HG03558 (cell line): ENCODE measurements around the gene PIEZO2.

Experiments
- ATAC-seq: cut with Tn5 transposase; IDR thresholded peaks from one replicate; pipeline ENCODE4 v1.9.1; 2021; ENCODE audit warnings: moderate number of reproducible peaks; ENCODE audit not compliant: unreplicated experiment; ENCODE audit errors: extremely low read depth

The PIEZO2 gene

DNA sequence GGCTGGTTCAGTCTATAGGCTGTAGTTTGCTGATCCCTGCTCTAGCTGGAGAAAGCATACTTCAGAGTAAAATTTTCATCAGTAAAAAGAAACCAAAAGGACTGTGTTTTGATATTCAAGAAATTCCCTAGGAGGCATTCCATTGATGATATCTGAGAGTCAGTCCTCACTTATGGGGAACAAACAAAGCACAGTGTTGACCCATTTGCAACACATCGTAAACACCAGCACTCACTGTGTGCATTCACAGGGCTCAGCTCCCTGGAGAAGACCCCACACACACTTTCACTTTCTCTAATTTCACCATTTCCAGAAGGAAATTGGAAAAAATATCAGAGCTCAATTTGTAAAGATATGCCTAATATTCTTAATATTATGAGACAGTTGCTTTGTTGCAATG is 147.1 kb downstream of the PIEZO2 start:
- ATAC-seq: no peak

DNA sequence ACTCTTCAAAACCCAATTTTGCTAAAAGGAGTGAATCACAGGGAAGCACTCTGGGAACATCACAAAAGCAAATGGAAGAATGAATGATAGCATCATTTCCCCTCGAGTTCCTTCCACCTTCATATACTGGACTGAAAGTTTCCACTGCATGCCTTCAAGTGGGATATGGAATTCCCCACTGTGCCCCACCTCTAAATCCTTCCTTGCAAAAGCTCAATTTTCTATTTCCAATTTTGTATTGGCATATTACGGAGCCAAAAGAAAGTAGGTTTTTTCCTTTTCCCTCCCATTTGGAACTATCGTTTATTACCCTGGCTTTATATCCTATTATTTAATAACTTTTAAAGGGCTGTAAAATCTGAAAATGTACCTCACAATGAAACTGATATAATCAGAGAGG is 149.3 kb downstream of the PIEZO2 start:
- no peak for ATAC-seq

DNA sequence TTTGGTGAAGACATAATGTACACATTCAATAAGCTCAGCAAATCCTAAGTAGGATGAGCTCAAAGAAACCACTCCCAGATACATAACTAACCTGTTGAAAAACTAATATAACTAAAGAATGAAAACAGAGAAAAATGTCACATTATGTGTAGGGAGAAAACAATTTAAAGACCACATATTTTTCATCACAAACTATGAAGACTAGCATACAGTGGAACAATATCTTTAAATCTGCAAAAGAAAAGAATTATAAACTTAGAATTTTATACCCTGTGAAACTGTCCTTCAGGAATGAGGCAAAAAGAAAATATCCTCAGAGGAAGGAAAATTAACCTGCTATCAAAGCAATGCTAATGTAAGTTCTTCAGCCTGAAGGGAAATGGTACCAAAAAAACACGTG is 151.5 kb downstream of the PIEZO2 start:
- ATAC-seq: no peak

DNA sequence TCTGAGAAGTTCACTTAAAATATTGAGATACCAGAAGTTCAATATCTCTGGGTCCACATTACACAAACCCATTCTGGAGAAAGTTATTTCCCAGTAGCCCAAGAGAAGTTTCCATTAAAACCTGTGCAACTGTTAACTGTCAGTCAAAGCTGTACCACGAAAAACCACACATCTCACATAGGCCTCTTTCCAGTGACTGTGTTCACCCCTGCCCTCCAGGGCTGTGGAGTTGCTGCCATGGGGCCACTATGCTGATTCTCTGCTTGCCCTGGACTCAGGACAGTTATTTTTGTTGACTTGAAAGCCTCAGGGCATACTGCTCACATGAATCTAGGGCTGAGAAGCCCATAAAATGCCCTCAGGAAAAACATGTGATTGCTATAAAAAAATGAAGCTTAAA is 153.8 kb downstream of the PIEZO2 start:
- no peak for ATAC-seq

DNA sequence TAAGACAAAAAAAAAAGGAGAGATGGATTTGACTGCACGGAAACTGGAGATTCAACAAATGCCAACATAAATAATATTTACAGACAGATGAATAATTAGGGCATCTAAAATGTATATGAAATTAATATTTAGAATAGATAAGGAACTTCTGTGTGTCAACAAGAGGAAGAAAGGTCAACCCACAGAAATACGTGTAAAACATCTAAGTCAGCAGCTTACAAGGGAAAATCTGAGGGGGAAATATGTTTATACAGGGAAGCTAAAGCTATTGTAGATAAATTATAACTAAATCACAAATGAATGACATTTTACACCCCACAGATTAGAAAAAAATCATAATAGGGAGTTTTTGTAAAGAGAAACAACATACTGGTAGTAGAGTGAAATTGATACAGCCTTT is 159.9 kb downstream of the PIEZO2 start:
- ATAC-seq: no peak

DNA sequence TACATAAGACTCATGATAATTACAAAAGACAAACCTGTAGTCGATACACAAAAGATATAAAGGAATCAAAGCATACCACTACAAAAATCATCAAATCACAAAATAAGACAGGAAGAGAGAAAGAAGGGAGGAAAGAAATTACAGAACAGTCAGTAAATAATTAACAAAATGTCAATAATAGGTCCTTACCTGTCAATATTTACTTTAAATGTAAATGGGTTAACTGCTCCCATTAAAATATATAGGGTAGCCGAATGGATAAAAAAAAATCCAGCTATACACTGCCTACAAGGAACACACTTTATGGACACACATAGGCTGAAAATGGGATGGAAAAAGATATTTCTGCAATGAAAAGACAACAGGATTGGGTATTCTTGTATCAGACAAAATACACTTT is 163.7 kb downstream of the PIEZO2 start:
- no peak for ATAC-seq

DNA sequence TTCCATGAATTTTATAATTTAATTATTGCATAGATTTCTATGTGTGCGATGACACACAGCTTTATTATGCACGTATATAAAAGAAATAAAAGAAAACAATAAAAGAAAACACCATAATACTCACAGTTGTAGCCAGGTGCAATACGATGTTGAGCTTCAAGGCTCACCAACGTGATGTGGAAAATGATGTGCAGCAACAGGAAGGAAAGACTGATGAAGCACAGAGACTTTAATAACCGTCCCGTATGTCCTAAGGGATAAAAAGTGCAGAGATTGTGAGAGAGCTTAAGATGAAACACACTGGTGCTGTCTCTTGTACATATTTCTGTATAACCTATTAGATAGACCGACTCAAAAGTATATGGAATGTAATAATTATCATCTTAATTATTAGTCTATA is 170.0 kb downstream of the PIEZO2 start:
- ATAC-seq: no peak

DNA sequence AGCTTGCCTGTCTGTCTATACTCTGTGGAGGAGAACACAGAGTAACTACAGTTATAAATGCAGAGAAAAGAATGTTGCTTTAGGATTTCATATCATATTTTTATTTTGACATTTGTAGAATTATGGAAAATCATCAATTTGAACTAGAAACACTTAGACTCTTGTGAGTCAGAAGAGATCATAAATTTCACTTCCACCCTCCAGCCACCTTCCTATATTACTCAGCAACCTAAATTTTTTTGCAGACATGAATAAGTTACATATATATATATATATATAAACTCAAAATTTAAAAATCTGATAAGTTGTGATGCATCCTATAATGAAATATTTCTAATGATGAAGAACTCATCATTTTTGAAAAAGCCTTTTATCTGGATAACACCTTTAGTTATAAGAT is 172.3 kb downstream of the PIEZO2 start:
- no peak for ATAC-seq

DNA sequence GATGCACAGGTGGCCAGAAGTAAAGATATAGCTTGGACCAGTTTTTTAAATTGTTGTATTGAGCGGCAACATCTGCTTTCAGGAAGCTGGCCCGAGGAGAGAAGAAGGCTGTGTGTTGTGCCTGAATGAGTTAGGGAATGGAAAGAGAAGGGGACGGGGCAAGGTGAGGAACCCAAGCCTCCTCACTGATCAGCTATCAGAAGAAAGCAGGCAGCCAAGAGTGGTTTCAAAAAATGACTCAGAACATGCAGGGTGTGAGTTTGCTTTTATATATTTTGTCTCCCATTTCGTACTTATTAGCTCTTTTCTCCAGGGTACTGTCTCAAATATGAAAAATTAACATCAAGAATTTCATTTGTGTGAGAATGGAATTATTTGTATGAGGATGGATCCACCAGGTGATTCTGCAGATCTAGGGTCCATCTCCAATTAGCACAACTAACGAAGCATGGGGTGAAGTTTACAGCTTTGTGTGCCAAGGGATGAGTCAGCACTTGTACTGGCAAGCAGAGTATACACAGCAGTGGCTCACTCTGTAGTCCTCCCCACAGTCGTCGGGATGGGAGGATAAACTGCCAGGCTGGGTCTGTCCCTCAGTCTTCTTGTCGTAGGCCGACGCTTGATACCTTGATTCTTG is 175.7 kb downstream of the PIEZO2 start:
- ATAC-seq: no peak

DNA sequence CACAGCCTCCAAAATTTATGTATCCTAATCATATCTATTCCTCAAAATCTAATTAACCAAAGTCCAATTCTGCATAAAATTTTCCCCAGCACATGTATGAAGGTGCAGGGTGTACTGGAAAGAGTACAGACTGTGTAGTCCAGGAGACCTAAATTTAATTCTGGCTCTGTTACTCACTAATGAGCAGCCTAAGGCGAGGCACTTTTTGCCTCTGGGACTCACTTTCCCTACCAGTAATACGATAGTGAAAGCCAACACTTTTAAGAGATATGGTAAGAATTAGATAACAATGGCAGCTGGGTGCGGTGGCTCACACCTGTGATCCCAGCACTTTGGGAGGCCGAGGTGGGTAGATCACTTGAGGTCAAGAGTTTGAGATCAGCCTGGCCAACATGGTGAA is 177.7 kb downstream of the PIEZO2 start:
- no peak for ATAC-seq

DNA sequence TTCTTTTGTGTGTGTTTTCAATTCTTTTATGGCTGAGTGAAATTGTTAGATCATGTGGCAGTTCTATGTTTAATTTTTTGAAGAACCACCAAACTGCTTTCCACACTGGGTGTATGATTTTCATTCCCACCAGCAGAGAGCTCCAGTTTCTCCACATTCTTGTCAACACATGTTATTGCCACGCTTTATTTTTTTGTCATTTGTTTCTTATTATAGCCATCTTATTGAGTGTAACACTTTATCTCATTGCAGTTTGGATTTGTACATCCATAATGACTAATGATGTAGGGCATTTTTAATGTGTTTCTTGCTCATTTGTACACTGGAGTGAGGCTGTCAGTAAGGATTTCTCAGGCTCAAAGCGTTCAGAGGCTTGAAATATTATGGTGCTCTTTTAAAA is 184.2 kb downstream of the PIEZO2 start:
- ATAC-seq: no peak

DNA sequence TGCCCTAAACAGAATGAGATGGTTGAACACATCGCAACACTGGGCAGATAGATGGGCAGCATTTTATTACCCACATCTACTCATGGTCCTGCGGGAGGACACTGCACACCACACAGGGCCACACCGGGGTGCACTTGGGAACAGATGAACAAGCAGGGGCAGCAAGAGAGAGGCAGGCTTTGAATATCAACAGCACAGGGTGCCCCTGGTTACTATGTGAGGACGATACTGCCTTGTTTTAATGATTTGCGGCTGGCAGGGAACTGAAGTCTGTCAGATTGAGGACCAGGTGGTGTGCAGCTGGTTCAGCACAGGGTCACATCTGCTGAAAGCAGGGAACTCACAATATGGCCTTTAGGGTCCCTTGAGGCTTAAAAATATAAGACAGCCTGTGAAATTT is 195.7 kb downstream of the PIEZO2 start:
- peak; percentile 51 for ATAC-seq

DNA sequence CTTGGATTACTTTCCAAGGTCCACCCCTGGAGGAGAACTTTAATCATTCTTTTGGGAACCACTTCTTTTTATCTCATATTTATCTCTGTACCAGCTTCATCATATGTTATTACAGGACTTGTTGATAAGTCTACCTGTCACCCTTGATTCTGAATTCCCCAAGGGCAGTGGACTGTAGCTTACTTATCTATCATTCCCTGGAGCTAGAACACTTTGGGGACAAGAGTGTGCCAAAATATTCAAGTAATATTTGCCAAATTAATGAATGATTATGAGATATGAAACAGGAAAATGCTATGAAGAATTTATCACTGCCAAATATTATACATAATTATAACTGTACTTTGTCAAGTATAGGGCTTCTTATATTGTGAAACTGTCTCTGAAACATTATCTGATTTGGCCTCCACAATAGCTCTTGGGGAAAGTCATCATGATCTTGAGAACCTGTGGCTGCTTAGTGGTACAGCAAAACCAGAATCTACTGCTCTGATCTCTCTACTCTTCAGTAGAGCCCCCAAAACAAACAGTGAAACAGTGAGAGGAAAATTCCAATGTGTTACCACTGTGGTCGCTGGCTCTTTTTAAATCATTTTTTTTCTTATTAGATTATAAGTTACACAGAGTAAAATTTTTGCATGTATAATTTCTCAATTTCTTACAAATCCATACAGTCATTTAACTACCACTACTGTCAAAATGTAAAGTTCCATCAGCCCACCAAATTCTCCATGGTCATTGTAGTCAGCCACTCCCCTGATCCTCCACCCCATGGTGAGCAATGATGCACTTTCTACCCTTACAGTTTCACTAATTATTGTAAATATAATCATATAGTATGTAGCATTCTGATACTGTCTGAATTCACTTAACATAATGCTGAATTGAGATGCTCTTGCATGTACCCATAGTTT is 197.5 kb downstream of the PIEZO2 start:
- no peak for ATAC-seq

DNA sequence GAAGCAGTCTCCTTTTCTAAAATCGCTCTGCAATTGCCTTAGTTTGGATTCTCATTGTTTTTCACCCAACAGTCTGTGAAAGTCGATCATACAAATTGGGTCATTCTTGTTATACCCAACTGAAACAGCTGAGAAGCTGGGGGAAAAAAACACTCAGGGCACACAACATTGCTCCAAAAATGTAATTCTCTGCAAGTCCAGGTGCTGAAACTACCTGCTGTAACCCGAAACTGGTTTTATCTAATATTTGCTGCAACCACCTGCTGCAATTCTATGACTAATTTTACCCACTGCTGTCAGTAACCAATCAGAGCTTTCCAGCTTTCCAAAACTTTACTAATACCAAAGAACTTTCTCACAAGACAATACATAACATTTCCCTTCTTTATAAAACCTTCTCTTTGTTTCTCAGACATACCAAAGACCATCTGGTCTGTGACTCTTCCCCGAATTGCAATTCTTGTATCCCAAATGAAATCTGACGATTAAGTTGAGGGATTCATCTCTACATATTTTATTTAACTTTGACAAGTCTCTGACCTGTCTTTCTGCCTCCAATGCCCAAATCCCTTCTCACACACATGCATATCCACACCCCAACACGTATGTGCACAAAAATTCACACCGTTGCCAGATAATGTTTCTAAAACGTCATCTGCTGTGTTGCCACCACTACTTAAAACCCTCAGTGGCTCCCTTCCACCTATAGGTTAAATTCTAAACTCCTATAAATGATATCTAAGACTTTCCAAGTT is 198.3 kb downstream of the PIEZO2 start:
- ATAC-seq: peak; percentile 36

DNA sequence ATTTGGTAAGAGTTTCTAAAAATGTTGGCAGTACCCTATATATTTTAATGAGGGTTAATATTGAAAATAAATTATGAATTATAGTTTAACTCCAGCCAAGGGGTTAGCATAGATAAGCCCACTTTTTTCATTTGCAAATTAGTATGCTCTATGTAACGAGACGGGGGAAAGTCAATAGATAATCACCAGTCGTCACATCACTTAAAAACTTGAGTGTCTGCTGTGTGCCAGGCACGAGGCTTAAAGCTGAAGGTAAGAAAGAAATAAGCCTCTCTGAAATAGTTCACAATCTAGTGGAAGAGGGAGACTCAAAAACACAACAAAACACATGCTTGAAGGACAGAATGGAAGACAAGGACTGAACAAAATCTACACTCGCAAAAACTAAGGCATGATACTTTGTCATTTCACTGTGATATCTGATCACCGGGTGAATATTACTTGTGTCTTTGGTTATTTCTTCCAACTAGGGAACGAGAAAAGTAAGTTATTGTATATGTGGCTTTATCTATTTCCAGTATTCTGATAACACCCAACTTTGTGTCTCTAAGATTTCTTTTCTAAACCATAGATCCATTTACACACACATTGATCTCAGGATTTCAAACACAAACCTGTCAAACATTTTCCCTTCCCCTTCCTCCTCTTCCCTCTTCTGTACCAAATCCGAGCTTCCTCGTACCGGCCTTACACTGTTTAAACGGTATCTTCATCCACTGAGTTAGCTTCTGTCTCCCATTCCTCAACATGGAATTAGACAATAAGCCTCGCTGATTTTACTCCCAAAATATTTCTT is 199.1 kb downstream of the PIEZO2 start:
- no peak for ATAC-seq

DNA sequence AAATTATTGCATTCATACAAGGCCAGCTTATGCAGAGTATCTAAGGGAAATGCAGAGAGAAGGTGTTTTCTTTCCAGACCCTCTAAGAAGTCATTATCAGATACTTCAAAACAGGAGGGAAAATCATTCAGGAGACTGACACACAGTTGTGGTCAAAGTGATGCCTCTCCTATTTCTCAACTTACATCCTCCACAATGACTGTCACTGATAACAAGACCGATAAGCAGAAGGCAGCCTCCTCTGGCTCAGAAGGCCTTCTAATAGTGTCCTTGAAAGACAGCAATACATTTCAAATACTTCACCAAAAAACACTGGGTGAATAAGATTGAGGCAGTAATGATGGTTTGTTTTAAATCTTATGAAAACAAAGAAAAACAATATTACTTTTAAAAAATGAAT is 199.7 kb downstream of the PIEZO2 start:
- ATAC-seq: no peak

DNA sequence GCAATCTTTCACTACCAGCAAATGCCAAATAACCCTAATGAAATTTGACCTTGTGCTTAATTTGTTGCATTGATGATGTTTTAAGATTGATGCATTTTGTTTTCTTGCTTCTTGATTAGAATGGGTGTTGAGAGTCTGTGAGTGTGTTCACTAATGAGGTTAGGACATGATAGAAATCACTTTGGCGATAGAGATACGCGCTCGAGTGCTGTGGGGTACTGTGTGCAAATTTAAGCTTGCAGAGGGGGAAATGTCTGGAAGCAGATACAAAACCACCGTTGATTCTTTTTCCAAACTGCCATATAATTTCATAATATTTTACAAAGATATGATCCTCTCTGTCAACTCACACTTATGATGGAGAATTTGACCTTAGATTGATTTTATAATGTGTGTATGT is 200.9 kb downstream of the PIEZO2 start:
- no peak for ATAC-seq

DNA sequence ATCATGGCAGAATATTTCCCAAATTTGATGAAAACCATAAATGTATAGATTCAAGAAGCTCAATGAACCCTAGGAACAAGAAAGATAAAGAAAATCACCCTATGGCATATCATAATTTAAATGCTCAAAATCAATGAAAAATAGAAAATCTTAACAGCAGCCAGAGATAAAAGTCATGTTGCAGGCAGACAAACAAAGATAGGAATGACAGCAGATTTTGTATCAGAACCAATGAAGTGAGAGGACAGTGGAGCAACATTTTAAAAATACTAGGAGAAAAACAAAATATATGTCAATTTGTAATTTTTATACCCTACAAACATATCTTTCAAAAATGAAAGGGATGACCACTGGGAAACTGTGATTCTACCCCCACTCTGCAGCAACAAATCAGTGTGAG is 203.3 kb downstream of the PIEZO2 start:
- ATAC-seq: no peak

DNA sequence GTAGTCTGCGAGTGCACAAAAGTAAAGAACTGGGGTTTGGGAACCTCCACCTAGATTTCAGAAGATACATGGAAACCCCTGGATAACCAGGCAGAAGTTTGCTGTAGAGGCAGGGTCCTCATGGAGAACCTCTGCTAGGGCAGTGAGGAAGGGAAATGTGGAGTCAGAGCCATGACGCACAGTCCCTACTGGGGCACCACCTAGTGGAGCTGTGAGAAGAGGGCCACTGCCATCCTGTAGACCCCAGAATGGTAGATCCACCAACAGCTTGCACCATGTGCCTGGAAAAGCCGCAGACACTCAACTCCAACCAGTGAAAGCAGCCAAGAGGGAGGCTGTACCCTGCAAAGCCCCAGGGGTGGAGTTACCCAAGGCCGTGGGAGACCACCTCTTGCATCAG is 206.4 kb downstream of the PIEZO2 start:
- no peak for ATAC-seq

DNA sequence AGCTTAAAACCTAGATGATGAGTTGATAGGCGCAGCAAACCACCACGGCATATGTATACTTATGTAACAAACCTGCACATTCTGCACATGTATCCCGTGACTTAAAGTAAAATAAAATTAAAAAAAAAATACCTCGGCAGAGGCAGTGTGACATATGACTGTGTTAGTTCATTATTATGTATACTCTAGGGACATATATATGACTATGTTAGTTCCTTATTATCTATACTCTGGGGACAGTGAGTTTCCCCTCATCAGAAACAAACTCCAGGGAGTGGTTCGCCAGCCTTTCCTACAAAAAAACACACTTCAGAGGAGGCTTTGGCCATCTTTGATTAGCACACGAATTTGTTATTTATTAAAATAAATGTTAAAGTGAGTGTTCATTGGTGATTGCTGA is 209.5 kb downstream of the PIEZO2 start:
- no peak for ATAC-seq
